ENCODE results near the gene SOAT1. TPM values are rescaled to one million over a fixed set of nuclear protein-coding genes. Genes with fewer than 3 reads are reported as not detected.
"Not testable (repeated sequence)": the region's sequence is repeated elsewhere in the genome, so short reads cannot be mapped to it uniquely, and the experiment has no call there.

The SOAT1 gene
- total RNA-seq, 1 experiment from 2014 or later: 33.9 TPM

- TF ChIP-seq CTCF (IDR thresholded peaks at IDR 0.05 in 2 of 3, conservative IDR thresholded peaks at IDR 0.05 in 1 of 3; ENCODE audit: borderline replicate concordance in 1 of 3, insufficient read depth in 1 of 3, low read depth in 2 of 3, low read length in 2 of 3) (no peak), POLR2A (IDR thresholded peaks at IDR 0.05; ENCODE audit: borderline replicate concordance, extremely low read depth, insufficient read depth, insufficient read length) (no peak), YY1 (IDR thresholded peaks at IDR 0.05; ENCODE audit: extremely low read depth, insufficient replicate concordance, low read depth, low read length) (no peak)
These were observed 24.5 kb upstream of the SOAT1 start (continued) for GRCh38 chr1:179269071-179269470.

- DNase-seq (ENCODE audit: low read depth, low spot score); H2AFZ ChIP-seq (ENCODE audit: low read depth, low read length, poor library complexity, severe bottlenecking); ATAC-seq; RAD21 ChIA-PET (ENCODE audit: low non-redundant PET in 1 of 2, low total read pairs in 2 of 2, uncharacterized antibody in 2 of 2, unreplicated experiment in 2 of 2); H3K79me2 ChIP-seq (ENCODE audit: insufficient read depth, low read length); POLR2A ChIA-PET; H3K36me3 ChIP-seq (ENCODE audit: control insufficient read depth in 1 of 2, insufficient read depth in 2 of 2, low read length in 2 of 2); CTCF ChIA-PET; H3K9ac ChIP-seq (ENCODE audit: low read length); H4K20me1 ChIP-seq (ENCODE audit: insufficient read depth); intact Hi-C loops (cut with micrococcal nuclease); BruUV-seq (replicated peaks); H3K9me3 ChIP-seq (ENCODE audit: control insufficient read depth in 1 of 2, insufficient read depth in 1 of 2, low read depth in 1 of 2, low read length in 2 of 2); H3K9me2 ChIP-seq (ENCODE audit: insufficient read depth); H3K27me3 ChIP-seq (ENCODE audit: insufficient read depth, low read length); H3K4me3 ChIP-seq (replicated peaks in 1 of 2; ENCODE audit: low read depth in 1 of 2, low read length in 2 of 2); H3K27ac ChIP-seq (ENCODE audit: low read depth, low read length); H3K4me1 ChIP-seq (ENCODE audit: control insufficient read depth in 1 of 2, insufficient read depth in 2 of 2, low read length in 2 of 2); H3K4me2 ChIP-seq (ENCODE audit: low read length): not testable (repeated sequence)
These were observed 19.2 kb upstream of the SOAT1 start for GRCh38 chr1:179274424-179274823.

GRCh38 chr1:179278920-179279319 lies 14.7 kb upstream of the SOAT1 start:
- TF ChIP-seq YY1 (IDR thresholded peaks at IDR 0.05; ENCODE audit: extremely low read depth, insufficient replicate concordance, low read depth, low read length) (no peak), ZFX (IDR thresholded peaks at IDR 0.05) (no peak), ATF3 (IDR thresholded peaks at IDR 0.05) (no peak), EZH2 (IDR thresholded peaks at IDR 0.05) (no peak), CTCF (IDR thresholded peaks at IDR 0.05 in 2 of 3, conservative IDR thresholded peaks at IDR 0.05 in 1 of 3; ENCODE audit: borderline replicate concordance in 1 of 3, insufficient read depth in 1 of 3, low read depth in 2 of 3, low read length in 2 of 3) (no peak), MAX (IDR thresholded peaks at IDR 0.05) (no peak), TCF7L2 (IDR thresholded peaks at IDR 0.05; ENCODE audit: borderline replicate concordance, extremely low read depth, insufficient read depth, insufficient read length) (no peak), CEBPB (IDR thresholded peaks at IDR 0.05; ENCODE audit: low read depth) (no peak), POLR2A (IDR thresholded peaks at IDR 0.05; ENCODE audit: borderline replicate concordance, extremely low read depth, insufficient read depth, insufficient read length) (no peak)
- ATAC-seq: no peak

More at GRCh38 chr1:179278920-179279319, 14.7 kb upstream of the SOAT1 start:
- POLR2A ChIA-PET: no interaction called here
- intact Hi-C loops (cut with micrococcal nuclease): no loop called here
- Histone ChIP-seq H3K9me3 (ENCODE audit: control insufficient read depth in 1 of 2, insufficient read depth in 1 of 2, low read depth in 1 of 2, low read length in 2 of 2) (peaks cover 0 to 7% of the 10 kb centered on the region in 2 experiments; a peak in 1 of 4 replicates), H3K79me2 (ENCODE audit: insufficient read depth, low read length) (no peaks in the 10 kb centered on the region), H3K36me3 (ENCODE audit: control insufficient read depth in 1 of 2, insufficient read depth in 2 of 2, low read length in 2 of 2) (no peaks in the 10 kb centered on the region), H4K20me1 (ENCODE audit: insufficient read depth) (no peaks in the 10 kb centered on the region), H2AFZ (ENCODE audit: low read depth, low read length, poor library complexity, severe bottlenecking) (no peak overlapping the region), H3K4me1 (ENCODE audit: control insufficient read depth in 1 of 2, insufficient read depth in 2 of 2, low read length in 2 of 2) (no peaks in the 10 kb centered on the region), H3K27ac (ENCODE audit: low read depth, low read length) (no peak overlapping the region), H3K4me3 (replicated peaks in 1 of 2; ENCODE audit: low read depth in 1 of 2, low read length in 2 of 2) (no peak overlapping the region), H3K27me3 (ENCODE audit: insufficient read depth, low read length) (no peaks in the 10 kb centered on the region), H3K9me2 (ENCODE audit: insufficient read depth) (no peaks in the 10 kb centered on the region), H3K9ac (ENCODE audit: low read length) (no peak overlapping the region), H3K4me2 (ENCODE audit: low read length) (no peak overlapping the region)
- CTCF ChIA-PET: no interaction called here
- RAD21 ChIA-PET (ENCODE audit: low non-redundant PET in 1 of 2, low total read pairs in 2 of 2, uncharacterized antibody in 2 of 2, unreplicated experiment in 2 of 2): no interaction called here
- no peak for DNase-seq (ENCODE audit: low read depth, low spot score)
- no TSS peak for BruUV-seq (replicated peaks)

Measured in HCT116 (cell line).